Stimulated activated CD4-positive, alpha-beta T cell treated with anti-CD3 and anti-CD28 coated beads, Interleukin-4, amount 100 ng/mL, for 4 hours (primary cell): ENCODE data around the gene RAB3GAP2.
"Not testable (repeated sequence)": the region's sequence is repeated elsewhere in the genome, so short reads cannot be mapped to it uniquely, and the experiment has no call there.

Experiments
- DNase-seq, 2 experiments: peaks; one replicate each; pipeline ENCODE4 v3.0.0-alpha.2; 2020

Gene RAB3GAP2

DNA sequence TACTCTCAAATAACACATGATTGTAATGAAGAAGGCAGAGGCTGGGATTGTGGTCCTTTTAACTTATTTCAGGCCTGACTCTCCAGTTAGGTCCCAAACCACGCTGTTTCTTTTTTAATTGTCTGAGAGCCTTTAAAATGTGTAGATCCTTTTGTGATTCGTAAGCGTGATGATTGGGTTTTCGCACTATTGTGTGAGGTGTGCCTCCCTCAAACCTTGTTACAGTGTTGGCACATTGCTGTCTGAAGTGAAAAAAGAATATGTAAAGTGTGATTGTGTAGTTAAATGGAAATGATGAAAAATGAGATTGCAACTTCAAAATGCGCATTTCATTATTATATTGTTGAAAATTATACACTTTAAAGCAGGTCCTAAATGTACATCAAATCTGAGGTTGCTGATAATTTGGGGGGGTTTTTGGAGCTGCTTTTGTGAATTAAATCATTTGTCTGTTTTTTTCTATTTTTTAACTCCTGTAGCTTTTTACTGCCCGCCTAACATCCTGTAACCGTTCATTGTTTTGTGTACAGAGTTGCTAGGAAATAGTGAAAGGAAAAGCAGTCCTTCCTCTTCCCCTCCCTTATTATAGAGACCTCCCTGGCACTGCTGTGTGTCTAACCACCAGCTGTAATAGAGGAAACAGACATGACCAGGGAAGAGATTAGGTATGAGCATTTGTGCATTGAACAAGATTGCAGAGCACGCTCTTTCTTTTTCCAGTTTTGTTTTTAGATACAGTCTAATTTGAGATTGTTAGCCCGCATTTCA lies 135.1 kb downstream of the RAB3GAP2 start:
- DNase-seq: no peak

DNA sequence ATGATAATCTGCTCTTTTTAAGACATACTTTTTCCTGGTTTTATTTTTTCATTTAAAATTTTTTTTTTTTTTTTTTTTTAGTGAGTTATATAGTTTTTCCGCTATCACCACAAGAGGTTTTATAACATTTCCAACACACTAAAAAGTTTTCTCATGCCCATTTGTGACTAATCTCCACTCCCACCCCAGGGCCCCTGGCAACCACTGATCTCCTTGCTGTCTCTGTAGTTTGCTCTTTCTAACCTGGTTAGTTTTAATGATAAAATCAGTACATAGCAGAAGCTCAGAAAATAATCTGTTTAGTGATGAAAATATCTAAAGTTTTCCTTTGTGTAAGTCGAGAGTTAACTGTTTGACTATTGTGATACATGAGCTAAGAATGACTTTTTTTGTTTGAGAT lies 136.5 kb downstream of the RAB3GAP2 start:
- DNase-seq: no peak

DNA sequence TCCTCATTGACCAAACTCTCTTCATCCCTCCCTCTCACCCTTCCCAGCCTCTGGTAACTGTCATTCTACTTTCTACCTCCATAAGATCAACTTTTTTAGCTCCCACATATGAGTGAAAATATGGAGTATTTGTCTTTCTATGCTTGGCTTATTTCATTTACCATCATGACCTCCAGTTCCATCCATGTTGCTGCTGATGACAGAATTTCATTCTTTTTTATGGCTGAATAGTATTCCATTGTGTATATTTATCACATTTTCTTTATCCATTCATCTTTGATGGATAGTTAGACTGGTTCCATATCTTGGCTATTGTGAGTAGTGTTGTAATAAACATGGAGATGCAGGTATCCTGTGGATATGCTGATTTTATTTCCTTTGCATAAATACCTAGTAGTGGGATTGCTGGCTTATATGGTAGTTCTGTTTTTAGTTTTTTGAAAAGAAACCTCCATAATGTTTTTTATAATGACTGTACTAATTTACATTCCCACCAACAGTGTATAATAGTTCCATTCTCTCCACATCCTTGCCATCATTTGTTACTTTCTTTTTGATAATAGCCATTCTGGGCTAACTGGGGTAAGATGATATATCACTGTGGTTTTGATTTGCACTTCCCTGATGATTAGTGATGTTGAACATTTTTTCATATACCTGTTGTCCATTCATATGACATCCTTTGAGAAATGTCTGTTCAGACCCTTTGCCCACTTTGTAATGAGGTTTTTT lies 142.6 kb downstream of the RAB3GAP2 start:
- no peak for DNase-seq

DNA sequence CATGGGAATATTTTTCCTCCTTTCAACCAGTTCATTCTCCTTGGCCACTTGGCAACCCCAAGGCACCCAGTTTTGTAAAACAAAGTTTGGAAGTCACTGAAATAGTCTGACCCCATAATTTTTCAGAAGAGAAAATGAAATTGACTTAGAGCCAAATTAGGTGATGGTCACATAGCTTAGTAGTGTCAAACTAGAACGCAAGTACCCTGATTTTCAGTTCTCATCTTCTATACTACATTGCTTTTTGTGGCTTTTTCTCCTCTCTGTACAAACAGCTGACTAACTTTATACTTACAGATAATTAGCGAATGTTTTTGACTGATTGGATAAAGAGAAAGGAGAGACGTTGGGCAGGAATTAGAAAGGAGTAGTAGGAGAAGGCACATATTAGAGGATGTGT lies 145.2 kb downstream of the RAB3GAP2 start:
- no peak for DNase-seq

DNA sequence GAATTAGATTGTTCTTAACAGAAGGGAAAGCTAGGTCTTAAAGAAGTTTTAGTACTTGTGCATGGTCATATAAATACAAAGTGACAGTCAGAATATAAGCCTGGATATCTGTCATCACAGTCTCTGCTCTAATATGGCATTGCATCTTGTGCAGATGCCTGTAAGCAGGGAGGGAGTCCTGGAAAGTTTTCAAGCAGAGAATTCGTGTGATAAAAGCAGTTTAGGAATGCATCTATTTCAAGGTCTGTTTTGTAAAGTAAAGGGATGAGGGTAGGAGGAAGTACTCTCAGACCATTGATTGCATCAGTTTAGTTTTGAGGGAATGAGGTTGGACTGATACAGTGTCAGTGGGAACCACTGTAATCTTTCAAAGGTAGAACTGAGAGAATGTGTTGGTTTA lies 147.7 kb downstream of the RAB3GAP2 start:
- DNase-seq: no peak

DNA sequence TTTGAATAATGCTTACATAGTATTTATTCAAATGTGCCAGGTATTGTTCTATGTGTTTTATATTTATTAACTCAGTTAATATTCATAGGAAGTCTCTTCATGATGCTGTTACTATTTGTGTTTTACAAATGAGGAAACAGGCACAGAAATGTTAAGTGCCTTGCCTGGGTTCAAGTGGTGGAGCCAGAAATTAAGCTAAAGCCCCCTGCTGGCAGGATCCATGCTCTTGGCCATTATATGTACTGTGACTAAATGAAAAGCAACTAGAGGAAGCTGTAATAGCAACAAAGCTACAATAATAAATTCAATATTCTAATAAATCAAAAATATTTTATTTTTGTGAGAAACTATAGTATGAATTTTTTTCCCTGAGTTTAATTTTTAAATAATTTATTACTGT lies 148.4 kb downstream of the RAB3GAP2 start:
- no peak for DNase-seq

DNA sequence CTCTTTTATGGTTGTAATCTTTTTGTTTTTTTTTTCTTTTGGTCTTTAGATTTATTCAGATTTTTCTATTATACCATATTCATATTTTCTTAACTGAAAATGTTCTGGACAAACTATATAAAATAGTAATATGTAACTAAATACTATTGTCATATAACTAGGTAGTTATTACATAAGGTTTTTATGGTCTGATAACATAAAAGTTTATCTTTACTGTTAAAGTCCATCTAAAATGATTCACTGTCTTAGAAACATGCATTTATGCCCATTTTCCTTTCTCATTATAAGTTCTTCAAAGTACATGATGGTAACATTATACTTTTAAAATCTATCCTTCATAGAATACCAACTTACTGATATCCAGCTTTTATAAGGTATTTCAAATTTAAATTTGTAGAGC lies 149.2 kb downstream of the RAB3GAP2 start:
- DNase-seq: no peak

DNA sequence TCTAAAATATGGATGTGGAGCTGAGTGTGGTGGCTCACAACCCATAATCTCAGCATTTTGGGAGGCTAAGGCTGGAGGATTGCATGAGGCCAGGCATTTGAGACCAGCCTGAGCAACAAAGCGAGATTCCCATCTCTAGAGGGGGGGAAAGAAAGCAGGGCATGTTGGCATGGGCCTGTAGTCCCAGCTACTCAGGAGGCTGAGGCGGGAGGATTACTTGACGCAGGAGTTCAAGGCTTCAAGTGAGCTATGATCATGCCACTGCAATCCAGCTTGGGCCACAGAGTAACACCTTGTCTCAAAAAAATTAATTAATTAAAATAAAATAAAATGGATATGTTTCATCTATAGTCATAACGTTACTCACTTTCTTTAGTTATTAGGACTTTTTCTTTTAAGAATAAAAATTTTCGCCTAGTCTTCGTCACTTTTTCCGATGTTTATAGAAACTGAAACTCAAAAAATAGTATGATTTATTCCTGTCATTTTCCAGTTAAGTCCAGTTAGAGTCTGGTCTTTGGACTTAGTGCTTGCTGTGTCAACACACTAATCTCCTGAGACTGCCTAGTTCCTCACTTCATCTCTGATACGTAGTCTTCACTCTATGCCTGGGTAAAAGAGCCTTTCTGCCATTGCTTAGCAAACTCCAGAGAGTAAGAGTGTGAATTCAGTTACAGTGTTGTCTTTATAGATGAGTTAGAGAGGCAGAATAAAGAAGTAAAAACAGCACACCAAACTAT lies 150.3 kb downstream of the RAB3GAP2 start:
- no peak for DNase-seq

DNA sequence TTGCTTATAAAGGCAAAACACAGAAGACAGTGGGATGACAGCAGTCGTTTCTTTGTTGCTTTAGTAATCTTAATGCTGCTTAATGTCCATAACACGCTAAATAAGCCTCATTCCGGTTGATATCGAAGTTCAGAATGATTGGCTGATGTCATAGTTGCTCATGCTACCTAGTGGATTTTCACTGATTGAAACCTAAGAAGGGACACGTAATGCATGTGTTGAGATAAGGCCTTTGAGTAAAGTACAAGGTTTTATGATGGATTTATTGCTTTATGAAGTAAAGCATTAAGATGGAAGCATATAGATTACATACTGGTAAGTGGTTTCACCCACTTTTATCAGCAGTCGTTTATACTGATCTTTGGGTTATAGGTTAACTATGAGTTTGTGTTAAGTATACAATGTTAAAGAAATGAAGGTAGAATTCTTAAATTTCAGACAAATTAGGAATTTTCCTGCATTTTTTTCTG lies 153.2 kb downstream of the RAB3GAP2 start:
- DNase-seq: no peak

DNA sequence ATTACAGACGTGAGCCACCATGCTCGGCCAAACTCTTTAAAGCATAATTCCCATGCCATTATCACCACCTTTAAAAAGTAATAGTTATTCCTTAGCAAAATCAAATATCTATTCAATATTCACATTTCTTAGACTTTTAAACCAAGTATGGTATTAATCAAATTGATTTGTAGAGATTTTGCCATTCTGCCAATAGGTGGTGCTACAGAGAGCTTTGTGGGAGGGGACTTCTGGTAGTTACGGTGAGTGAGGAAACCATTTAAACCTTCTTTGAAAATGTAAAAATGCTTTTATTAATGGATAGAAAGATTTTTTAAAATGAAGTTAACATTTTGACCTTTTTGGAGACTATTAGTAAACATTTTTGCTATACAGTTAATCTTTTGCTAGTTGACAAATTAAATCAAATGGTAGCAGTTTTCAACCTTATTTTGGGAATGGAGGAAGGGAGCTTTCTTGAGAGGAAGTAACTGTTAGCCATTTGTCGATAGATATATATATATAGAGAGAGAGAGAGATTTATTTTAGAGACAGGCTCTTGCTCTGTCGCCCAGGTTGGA lies 159.0 kb downstream of the RAB3GAP2 start:
- DNase-seq: no peak

DNA sequence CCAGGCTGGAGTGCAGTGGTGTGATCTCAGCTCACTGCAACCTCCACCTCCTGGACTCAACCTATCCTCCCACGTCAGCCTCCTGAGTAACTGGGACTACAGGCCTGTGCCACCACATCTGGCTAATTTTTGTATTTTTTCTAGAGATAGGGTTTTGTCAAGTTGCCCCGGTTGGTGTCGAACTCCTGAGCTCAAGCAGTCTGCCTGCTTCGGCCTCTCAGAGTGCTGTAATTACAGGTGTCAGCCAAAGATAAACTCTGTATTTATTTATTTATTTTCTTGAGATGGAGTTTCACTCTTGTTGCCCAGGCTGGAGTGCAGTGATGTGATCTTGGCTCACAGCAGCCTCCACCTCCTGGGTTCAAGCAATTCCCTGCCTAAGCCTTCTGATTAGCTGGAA lies 159.7 kb downstream of the RAB3GAP2 start:
- not testable (repeated sequence) for DNase-seq

DNA sequence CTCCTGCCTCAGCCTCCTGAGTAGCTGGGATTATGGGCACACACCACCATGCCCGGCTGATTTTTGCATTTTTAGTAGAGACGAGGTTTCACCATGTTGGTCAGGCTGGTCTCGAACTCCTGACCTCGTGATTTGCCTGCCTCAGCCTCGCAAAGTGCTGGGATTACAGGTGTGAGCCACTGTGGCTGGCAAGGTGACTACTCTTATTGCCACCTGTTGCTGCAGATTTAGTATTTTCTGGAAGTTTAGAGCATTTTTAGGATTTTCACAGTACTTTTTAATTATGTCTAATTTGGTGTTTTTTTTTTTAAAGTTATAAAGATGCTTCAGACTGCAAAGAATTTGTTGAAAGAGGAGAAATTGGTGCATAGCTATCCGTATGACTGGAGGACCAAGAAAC lies 161.8 kb downstream of the RAB3GAP2 start:
- DNase-seq: not testable (repeated sequence)

DNA sequence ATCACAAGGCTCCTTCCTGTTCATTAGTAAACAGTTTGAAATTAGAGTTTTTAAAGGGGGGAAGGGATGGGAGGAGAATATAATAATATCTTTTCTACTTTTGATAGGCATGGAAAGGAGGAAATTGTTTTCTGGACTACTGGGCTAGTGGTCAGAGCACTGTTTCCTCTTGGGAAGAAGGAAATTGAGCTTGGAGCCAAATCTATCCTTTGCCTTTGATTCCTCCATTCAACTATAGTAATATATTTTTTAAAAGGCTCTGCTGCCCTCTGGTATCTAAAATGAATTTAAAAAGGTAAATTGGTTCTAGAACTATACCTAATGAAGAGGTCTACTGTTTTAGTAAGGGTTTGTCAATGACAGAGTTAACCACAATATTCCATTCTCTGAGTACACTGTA lies 172.4 kb downstream of the RAB3GAP2 start:
- DNase-seq: no peak
